A204.1 (cell line): Measurements from ENCODE around the gene NR2F1.
"Not testable (repeated sequence)": the region's sequence is repeated elsewhere in the genome, so short reads cannot be mapped to it uniquely, and the experiment has no call there.

ENCODE experiments used
- FAIRE-seq: peaks from 2 replicates; lab custom pipeline; 2012; peaks lifted over from hg19 to GRCh38; lab: Jason Lieb, UNC

Gene NR2F1

GRCh38 chr5:93582677-93583438, at the start of gene NR2F1:
NR2F1 (plus strand) TSS chr5:93583222; CDS start chr5:93585024, 1,802 bp downstream.
- peak; percentile 99 for FAIRE-seq

DNA sequence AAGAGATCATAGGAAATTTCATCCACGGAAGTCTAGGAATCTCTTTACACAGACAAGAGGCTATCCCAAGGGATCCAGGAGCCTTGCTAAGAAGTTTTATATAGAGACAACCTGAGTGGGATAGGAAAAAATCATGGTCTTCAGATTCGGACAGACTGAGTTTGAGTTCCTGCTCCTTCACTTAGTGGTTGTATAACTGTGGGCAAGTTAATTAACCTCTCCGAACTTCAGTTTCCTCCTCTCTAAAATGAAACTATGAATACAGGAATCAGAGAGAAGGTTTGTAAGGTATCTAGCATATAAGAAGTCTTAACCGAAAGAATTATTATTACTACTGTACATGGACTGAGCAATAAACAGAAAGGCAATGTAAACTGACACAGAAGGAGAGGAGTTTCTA, 37.1 kb upstream of the NR2F1 start:
- no peak for FAIRE-seq

DNA sequence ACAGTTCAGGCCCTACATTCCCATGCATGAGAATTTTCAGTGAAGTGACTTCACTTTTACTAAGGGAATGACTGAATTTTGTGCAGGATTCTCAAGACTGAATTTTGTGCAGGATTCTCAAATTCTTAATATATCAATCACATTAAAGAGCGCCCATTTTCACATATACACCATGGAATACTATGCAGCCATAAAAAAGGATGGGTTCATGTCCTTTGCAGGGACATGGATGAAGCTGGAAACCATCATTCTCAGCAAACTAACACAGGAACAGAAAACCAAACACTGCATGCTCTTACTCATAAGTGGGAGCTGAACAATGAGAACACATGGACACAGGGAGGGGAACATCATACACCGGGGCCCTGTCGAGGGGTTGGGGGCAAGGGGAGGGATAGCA, 33.4 kb upstream of the NR2F1 start:
- FAIRE-seq: not testable (repeated sequence)

- no peak for FAIRE-seq
These were observed 25.9 kb upstream of the NR2F1 start for GRCh38 chr5:93557021-93557604.

- no peak for FAIRE-seq
These were observed 16.9 kb upstream of the NR2F1 start for GRCh38 chr5:93566091-93566490.

GRCh38 chr5:93567424-93567823, 15.6 kb upstream of the NR2F1 start:
- no peak for FAIRE-seq

DNA sequence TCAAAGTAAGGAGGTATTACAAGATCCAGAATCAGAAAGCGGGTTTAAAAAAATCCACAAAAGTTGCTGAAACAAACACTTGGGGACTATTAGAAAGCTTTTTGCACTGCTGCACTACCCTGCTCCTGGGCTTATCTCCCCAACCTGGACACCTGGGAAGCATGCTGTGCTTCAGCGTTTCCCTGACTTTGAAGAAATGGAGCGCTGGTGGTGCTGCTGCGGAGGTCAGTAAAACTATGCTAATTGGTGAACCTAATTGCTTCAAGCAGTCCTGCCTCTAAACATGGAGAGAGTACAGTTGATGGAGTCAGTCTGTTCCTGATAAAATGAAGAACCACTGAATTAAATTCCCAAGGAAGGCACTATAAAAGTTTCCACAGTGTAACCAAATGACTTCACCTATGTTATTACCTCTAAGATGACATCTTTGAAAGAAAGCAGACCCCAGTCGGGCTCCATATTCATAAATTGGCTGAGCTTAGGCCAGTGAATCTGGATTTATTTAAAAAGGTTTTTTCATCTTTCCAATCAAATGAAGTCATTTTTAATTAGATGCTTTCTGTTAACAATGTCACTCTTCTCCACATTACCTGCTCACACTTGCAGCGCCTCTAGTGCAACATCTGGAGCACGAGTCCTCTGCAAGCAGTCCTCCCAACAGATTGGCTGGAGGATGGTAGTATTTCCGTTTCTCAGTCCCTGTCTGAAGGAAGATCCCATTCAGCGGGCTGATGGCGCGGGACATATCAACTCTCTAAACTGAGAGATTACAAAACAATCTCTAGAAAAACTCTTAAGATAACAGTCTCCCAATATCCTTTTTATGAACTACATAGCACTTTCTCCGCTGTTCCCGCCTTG, 13.5 kb upstream of the NR2F1 start:
- FAIRE-seq: no peak

DNA sequence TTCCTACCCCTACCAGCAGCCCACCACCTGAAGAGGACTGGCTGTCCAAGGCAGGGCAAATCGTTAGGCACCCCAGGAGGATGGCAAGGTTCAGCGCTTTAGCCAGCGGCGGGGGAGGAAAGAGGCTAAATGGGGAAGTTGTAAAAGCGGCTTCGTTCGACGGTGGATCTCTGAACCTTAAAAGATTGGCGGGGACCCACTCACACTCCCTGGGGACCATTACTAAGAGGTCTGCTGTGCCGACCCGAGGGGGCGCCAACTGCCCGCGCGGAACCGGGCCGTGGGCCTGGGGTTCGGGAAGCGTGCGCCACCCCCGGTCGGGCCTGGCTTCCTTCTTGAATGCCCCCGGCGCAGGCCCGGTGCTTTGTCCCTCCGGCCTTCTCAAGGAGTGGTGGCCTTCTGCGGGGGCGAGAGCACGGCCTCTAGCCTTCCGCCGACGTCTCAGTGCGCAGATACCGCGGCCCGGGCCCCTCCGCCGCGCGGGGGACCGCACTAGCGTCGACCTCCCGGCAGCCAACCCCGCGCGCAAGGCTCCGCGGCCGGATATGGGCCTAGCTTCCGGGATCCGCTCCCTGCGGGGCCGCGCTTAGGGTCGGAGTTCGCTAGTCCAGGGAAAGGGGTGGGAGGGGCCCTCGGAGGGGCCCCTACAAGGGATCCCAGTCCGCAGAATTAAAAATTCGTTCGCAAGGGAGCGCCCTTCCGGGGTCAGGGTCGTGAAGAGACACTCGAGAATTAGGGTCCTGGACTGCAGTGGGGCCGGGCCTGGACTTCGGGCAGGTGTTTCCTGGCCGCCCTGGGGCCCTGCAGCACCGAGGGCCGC, 12.5 kb upstream of the NR2F1 start:
- FAIRE-seq: no peak

DNA sequence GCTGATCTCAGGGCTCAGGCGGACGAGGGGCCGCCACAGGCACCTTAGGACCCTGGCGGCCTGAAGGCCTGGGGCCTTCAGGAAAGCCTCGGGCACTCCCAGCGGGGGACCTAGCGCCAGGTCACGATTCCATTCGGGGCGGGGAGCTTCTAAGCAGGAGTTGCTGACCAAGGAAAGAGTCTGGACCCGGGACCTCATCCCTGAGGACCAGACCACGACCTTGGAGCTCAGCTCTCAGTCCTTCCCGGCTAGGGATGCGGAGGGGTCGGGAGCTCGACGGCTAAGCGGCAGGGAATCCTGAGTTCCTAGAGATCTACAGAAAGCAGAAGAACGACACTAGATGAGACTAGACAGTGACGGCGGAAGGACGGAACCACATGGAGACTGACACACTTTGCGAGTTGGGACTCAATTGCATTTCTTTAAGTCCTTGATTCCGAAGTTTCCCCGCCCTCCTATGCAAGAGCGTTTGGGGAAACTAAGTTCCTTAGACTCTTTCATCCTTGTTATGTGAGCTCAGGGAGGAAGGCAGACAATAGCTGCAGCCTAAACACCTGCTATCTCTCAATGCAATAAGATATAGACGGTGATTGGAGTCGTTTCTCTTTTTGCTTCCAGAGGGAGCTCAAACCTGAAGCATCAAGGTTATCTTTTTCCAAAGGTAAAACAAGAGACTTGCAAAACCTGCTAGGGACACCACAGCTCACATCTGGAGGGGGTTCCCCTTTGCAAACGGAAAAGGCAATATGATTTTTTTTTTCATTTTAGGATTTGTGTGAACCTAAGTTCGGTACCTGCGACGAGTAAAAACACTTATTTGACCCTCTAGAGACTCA, 11.7 kb upstream of the NR2F1 start:
- no peak for FAIRE-seq

DNA sequence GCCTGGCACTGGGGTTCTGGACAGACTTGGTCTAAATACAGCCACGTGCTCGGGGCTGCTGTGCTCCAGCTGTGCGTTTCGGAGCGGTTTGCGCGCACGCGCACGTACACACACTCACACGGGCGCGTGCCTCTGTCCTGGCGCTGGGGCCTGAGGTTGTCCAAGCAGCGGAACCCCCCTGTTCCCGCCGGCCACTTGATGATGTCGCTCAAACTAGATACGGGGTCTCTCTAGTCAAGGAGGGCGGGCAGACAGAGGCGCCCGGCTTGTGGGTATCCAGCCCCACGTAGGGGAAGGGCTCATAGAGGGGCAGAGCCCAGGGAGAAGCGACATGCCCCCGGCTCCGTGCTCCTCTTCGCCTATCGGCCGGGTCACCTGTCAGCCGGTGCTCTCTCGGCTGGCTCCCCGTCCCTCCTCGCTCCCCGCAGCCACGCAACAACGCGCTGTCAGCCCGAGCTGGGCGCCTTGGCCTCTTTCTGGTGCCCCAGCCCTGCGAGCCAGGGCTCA, 10.9 kb upstream of the NR2F1 start:
- FAIRE-seq: no peak

GRCh38 chr5:93572608-93573353, 10.2 kb upstream of the NR2F1 start:
- FAIRE-seq: no peak

DNA sequence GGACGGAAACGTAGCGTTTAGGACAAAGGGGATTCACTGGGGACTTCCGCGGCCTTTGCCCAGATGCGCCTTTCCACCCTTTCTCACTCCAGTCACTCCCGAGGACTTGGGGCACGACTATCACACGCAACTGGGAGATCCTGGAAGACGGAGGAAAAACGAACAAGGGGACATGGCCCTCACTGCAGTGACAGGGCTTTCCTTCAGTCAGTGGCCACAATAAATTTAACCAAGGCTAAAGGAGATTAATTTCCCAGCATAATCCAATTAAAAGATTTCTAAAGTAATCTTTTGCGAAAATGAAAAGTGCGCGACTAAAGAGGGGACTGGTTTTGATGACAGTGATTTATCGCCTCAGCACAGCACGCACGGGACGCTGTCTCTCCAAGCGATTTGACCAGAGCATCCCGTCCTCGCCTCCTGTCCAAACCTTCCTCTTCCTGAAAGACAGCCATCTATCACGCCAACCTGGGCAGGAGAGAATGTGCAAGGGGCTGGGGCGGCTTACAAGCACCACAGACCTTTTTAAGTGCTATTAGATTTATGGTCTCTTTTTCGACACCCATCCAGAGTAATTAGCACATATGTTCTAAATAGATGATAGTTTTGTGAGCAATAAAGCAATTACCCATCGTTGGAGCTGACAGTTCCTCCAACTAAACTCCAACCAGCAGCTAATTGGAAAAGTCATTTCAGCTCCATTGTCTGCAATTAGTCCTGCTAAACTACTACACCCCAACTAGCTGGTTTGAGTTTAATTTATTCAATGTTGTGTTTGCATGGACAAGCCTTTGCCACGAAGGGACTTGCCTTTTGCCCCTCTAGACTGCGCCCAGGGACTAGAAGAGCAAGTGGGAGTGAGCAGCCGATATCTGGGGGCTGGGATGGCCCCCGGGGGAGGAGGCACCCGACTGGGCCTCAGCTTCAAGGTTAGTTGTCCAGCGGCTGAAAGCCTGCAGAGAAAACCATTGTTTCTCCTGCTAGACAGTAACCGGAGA, 9.4 kb upstream of the NR2F1 start:
- no peak for FAIRE-seq

DNA sequence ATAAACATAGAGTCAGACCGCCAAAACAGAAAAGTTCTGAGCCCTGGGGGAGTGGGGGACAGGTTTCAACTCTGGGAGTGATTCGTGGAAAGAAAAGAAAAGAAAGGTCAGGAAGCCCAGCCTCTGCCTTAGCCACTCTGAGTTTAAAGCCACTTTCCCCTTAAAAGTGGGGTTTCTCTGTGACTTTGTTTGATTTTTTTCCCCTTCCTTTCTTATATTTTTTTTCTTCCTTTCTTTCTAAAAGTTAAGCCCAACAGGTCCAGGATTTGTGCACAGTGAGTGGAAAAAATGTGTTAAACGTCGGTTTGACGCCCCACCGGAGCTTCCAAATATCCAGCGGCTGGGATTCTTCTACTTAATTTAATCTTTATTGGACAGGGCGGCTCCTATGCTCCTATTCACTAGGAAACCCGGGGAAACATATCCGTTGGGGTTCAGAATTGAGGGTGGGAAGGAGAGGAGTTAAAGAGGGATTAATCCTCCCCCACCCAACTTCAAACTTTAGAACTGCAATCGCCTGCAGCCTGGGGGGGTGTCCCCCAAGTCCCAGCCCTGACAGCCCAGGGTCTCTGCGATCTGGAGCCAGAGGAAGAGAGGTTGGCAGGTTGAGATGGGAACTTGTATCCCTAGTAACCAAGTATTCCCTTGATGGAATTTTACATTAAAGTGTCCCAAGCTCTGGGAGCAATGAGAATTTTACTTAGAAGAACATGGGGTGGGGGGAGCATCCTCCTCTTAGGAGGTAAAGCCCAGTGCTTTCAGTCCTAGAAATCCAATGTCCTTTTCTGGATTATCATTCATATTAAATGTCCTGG, 8.3 kb upstream of the NR2F1 start:
- no peak for FAIRE-seq

- no peak for FAIRE-seq
These were observed 7.3 kb upstream of the NR2F1 start for GRCh38 chr5:93575461-93576414.

DNA sequence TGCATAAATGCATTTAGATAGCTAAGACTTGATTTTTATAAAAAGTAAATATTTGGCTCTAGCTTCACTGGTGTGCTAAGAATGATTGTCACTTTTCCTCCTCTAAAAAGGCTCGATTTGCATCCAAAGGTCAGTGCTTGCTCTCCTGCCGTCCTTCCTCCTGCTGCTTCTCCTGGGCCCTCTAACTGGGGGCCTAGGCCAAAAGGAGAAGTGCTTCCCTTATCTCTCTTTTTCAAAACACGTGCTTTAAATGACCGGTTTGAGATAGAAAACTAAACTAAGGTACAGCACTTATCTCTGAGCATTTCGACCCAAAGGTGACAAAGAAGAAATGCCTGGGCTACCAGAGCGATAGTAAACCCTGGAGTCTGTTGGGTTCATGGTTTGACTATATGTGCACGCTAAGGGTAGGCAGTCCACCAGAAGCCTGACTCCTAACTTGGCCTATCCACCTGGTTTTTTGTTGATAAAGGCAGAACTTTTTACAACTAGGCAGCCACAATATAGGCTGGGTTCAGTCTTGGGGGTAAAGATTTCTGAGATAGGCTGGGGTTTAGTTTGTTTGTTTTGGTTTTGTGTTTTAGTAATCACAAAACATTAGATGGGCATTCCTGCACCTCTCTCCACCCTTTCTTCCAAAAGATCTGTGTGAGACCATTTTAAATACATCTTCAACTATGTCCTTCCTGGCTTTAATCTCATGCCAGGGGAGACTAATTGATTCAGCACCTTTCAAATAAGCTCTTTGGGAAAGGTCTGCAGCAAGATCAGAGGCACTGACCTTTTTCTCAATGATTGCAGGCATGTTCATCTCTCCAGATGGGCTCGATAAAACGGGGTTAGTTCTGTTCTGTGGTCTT, 5.8 kb upstream of the NR2F1 start:
- FAIRE-seq: no peak
